Fibroblast of lung (primary cell): ENCODE measurements around the gene NT5C3A.

Experiments used
- CTCF ChIP-seq, 2 donors: IDR thresholded peaks in 1 of 2; conservative IDR thresholded peaks in 1 of 2; 1 replicate in 1 of 2; 2 replicates in 1 of 2; pipeline ENCODE4 v1.5.1; 2011 to 2012; ENCODE audit warnings: low read length in 2 of 2, control low read depth in 1 of 2, inconsistent platforms in 1 of 2, low read depth in 1 of 2, mild to moderate bottlenecking in 1 of 2
- EZH2 ChIP-seq: IDR thresholded peaks from 2 replicates; pipeline ENCODE4 v1.5.1; 2012; ENCODE audit warnings: low read length, control low read depth, mild to moderate bottlenecking; ENCODE audit errors: missing control alignments

GRCh38 chr7:33070831-33071230 lies 8.3 kb upstream of the NT5C3A start:
- no peak for TF ChIP-seq CTCF (conservative IDR thresholded peaks at IDR 0.05 in 1 of 2, IDR thresholded peaks at IDR 0.05 in 1 of 2; ENCODE audit: low read depth in 1 of 2, low read length in 2 of 2)
- no peak for TF ChIP-seq EZH2
